MM.1S (cell line): ENCODE measurements around the gene MYD88.

Experiments used
- DNase-seq: peaks from one replicate; pipeline ENCODE4 v3.0.0-alpha.2; 2015
- H2AFZ ChIP-seq: fragments of 300-600 bp; sonication (generic); 2 replicates; pipeline ENCODE4 v1.6.0; 2016; ENCODE audit warnings: antibody characterized with exemption, low read length
- H3F3A ChIP-seq: fragments of 300-600 bp; sonication (generic); 2 replicates; pipeline ENCODE4 v1.6.1; 2016; ENCODE audit warnings: mild to moderate bottlenecking, antibody characterized with exemption, low read length, moderate library complexity, mixed read lengths; ENCODE audit not compliant: insufficient read depth
- H3K27ac ChIP-seq: fragments of 300-600 bp; sonication (generic); 2 replicates; pipeline ENCODE4 v1.5.1; 2016; ENCODE audit warnings: mild to moderate bottlenecking, low read length
- H3K27me3 ChIP-seq: fragments of 300-600 bp; sonication (generic); replicated peaks from 2 replicates; pipeline ENCODE4 v1.6.0; 2016; ENCODE audit warnings: low read length; ENCODE audit not compliant: insufficient read depth
- H3K36me3 ChIP-seq: fragments of 300-600 bp; sonication (generic); replicated peaks from 2 replicates; pipeline ENCODE4 v1.6.1; 2016; ENCODE audit warnings: mild to moderate bottlenecking, low read length, mixed read lengths; ENCODE audit not compliant: insufficient read depth
- H3K4me1 ChIP-seq: fragments of 300-600 bp; sonication (generic); 2 replicates; pipeline ENCODE4 v1.6.1; 2016; ENCODE audit warnings: low read length, mixed read lengths
- H3K4me2 ChIP-seq: fragments of 300-600 bp; sonication (generic); 2 replicates; pipeline ENCODE4 v1.6.0; 2016; ENCODE audit warnings: low read depth, low read length
- H3K4me3 ChIP-seq: fragments of 300-600 bp; sonication (generic); 2 replicates; pipeline ENCODE4 v1.5.1; 2016; ENCODE audit warnings: low read length, mixed read lengths
- H3K79me2 ChIP-seq: fragments of 300-600 bp; sonication (generic); 2 replicates; pipeline ENCODE4 v1.6.1; 2016; ENCODE audit warnings: mixed run types, low read length, mixed read lengths
- H3K9ac ChIP-seq: fragments of 300-600 bp; sonication (generic); 2 replicates; pipeline ENCODE4 v1.6.1; 2016; ENCODE audit warnings: low read length, mixed read lengths
- H3K9me2 ChIP-seq: fragments of 300-600 bp; sonication (generic); replicated peaks from 2 replicates; pipeline ENCODE4 v1.6.1; 2016; ENCODE audit warnings: mild to moderate bottlenecking, low read length, mixed read lengths; ENCODE audit not compliant: insufficient read depth
- H3K9me3 ChIP-seq: fragments of 300-600 bp; sonication (generic); replicated peaks from 2 replicates; pipeline ENCODE4 v1.6.1; 2016; ENCODE audit warnings: mild to moderate bottlenecking, low read length, mixed read lengths; ENCODE audit not compliant: insufficient read depth
- H4K20me1 ChIP-seq: fragments of 300-600 bp; sonication (generic); 2 replicates; pipeline ENCODE4 v1.6.1; 2016; ENCODE audit warnings: mild to moderate bottlenecking, low read length, moderate library complexity, mixed read lengths; ENCODE audit not compliant: insufficient read depth
- CTCF ChIP-seq: fragments of 300-600 bp; sonication (generic); IDR thresholded peaks from 2 replicates; pipeline ENCODE4 v1.5.1; 2016; ENCODE audit warnings: antibody characterized with exemption, low read length, mixed read lengths
- EZH2 ChIP-seq: fragments of 300-600 bp; sonication (generic); optimal IDR thresholded peaks from 2 replicates; pipeline ENCODE3; 2017; ENCODE audit warnings: low read depth, mild to moderate bottlenecking, antibody characterized with exemption, low read length, mixed read lengths
- EZH2phosphoT487 ChIP-seq: fragments of 300-600 bp; sonication (generic); IDR thresholded peaks from 2 replicates; pipeline ENCODE4 v1.6.1; 2018; ENCODE audit warnings: antibody characterized with exemption, low read length

The MYD88 gene

GRCh38 chr3:38154033-38154494 is 15.6 kb downstream of the MYD88 start:
- Histone ChIP-seq H3K4me2 (no peak overlapping the region), H3K4me3 (no peak overlapping the region), H3K9me2 (no peaks in the 10 kb centered on the region), H3K36me3 (no peaks in the 10 kb centered on the region), H2AFZ (no peak overlapping the region), H3K27me3 (no peaks in the 10 kb centered on the region), H3K4me1 (no peaks in the 10 kb centered on the region), H4K20me1 (no peaks in the 10 kb centered on the region), H3F3A (no peaks in the 10 kb centered on the region), H3K27ac (no peak overlapping the region), H3K9ac (no peak overlapping the region), H3K9me3 (no peaks in the 10 kb centered on the region), H3K79me2 (no peaks in the 10 kb centered on the region)
- no peak for DNase-seq
- TF ChIP-seq EZH2phosphoT487 = no peak

- TF ChIP-seq CTCF (no peak), EZH2 (no peak), EZH2phosphoT487 (no peak)
- H3K9me3 ChIP-seq = no peaks in the 10 kb centered on the region
- DNase-seq = no peak
- H3K4me2 ChIP-seq = no peak overlapping the region
- H3K4me3 ChIP-seq = no peak overlapping the region
- H3F3A ChIP-seq = no peaks in the 10 kb centered on the region
- H3K27me3 ChIP-seq = no peaks in the 10 kb centered on the region
- H3K9me2 ChIP-seq = no peaks in the 10 kb centered on the region
- no peaks in the 10 kb centered on the region for H3K4me1 ChIP-seq
- no peak overlapping the region for H3K27ac ChIP-seq
- H3K9ac ChIP-seq = no peak overlapping the region
- H2AFZ ChIP-seq = no peak overlapping the region
- no peaks in the 10 kb centered on the region for H3K79me2 ChIP-seq
- no peaks in the 10 kb centered on the region for H4K20me1 ChIP-seq
- H3K36me3 ChIP-seq = no peaks in the 10 kb centered on the region
Measured at GRCh38 chr3:38154625-38155255, 16.3 kb downstream of the MYD88 start.

GRCh38 chr3:38155825-38156224 is 17.4 kb downstream of the MYD88 start:
- H3K4me1 ChIP-seq = no peaks in the 10 kb centered on the region
- no peaks in the 10 kb centered on the region for H3K9me3 ChIP-seq
- no peaks in the 10 kb centered on the region for H3F3A ChIP-seq
- no peaks in the 10 kb centered on the region for H3K79me2 ChIP-seq
- H3K4me3 ChIP-seq = no peak overlapping the region
- no peaks in the 10 kb centered on the region for H3K36me3 ChIP-seq
- TF ChIP-seq EZH2phosphoT487 (no peak), CTCF (no peak), EZH2 (no peak)
- DNase-seq = no peak
- H4K20me1 ChIP-seq = no peaks in the 10 kb centered on the region
- no peaks in the 10 kb centered on the region for H3K9me2 ChIP-seq
- no peak overlapping the region for H2AFZ ChIP-seq
- no peak overlapping the region for H3K4me2 ChIP-seq
- H3K9ac ChIP-seq = no peak overlapping the region
- no peak overlapping the region for H3K27ac ChIP-seq
- H3K27me3 ChIP-seq = no peaks in the 10 kb centered on the region

- Histone ChIP-seq H3K27me3 (no peaks in the 10 kb centered on the region), H3K4me1 (no peaks in the 10 kb centered on the region), H3K27ac (no peak overlapping the region), H3K9me2 (no peaks in the 10 kb centered on the region), H3K4me2 (no peak overlapping the region), H3K9me3 (no peaks in the 10 kb centered on the region), H3F3A (no peaks in the 10 kb centered on the region), H3K36me3 (no peaks in the 10 kb centered on the region), H2AFZ (no peak overlapping the region), H3K79me2 (no peaks in the 10 kb centered on the region), H3K4me3 (no peak overlapping the region), H3K9ac (no peak overlapping the region), H4K20me1 (no peaks in the 10 kb centered on the region)
- no peak for DNase-seq
- TF ChIP-seq EZH2phosphoT487 = no peak
- no peak for TF ChIP-seq CTCF
- no peak for TF ChIP-seq EZH2
Measured at GRCh38 chr3:38157117-38157516, 18.7 kb downstream of the MYD88 start.
